Measurements from ENCODE around the gene NOXRED1. TPM values are rescaled to one million over a fixed set of nuclear protein-coding genes. Genes with fewer than 3 reads are reported as not detected.

NOXRED1 gene
- total RNA-seq, 1 experiment from 2014 or later, result 0.58 TPM

- BruUV-seq (replicated peaks), result no TSS peak
- ChIA-PET POLR2A (ENCODE audit: low non-redundant PET) (no interaction called here), CTCF (no interaction called here)
- Histone ChIP-seq H3K27ac (ENCODE audit: low read depth, low read length, poor library complexity, severe bottlenecking) (no peak overlapping the region), H3K9me3 (ENCODE audit: low read depth, low read length, poor library complexity, severe bottlenecking) (no peaks in the 10 kb centered on the region), H3K27me3 (replicated peaks; ENCODE audit: insufficient read depth, low read depth, low read length, poor library complexity) (no peaks in the 10 kb centered on the region), H3K4me3 (ENCODE audit: low read depth, low read length, poor library complexity, severe bottlenecking) (no peak overlapping the region), H3K4me1 (ENCODE audit: insufficient read depth, low read length, poor library complexity, severe bottlenecking) (no peaks in the 10 kb centered on the region), H3K36me3 (ENCODE audit: insufficient read depth, low read length, poor library complexity, severe bottlenecking) (no peaks in the 10 kb centered on the region)
- TF ChIP-seq EZH2 (IDR thresholded peaks at IDR 0.05; ENCODE audit: borderline replicate concordance, low read depth, low read length, poor library complexity, severe bottlenecking) (no peak), CTCF (conservative IDR thresholded peaks at IDR 0.05; ENCODE audit: low read depth, low read length) (no peak)
- DNase-seq (ENCODE audit: low spot score), result no peak
- intact Hi-C loops (cut with micrococcal nuclease; ENCODE audit: unreplicated experiment), result no loop called here
These were observed 17.2 kb downstream of the NOXRED1 start for GRCh38 chr14:77406086-77406485.

DNA sequence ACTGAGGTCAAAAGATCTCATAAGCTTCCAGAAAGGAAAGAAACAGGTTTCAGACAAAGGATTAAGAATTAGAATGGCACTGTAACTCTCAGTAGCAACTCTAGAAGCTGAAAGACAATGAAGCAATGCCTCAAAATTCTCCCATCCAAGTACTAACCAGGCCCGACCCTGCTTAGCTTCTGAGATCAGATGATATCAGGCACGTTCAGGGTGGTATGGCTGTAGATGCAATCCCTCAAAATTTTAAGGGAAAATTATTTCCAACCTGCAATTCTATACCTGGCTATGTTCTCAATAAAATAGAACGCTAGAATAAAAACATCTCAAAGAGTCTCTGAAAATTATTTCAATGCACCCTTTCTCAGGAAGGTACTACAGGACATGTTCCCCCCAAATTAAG is 19.6 kb downstream of the NOXRED1 start:
- intact Hi-C loops (cut with micrococcal nuclease; ENCODE audit: unreplicated experiment), result no loop called here
- Histone ChIP-seq H3K4me1 (ENCODE audit: insufficient read depth, low read length, poor library complexity, severe bottlenecking) (no peaks in the 10 kb centered on the region), H3K4me3 (ENCODE audit: low read depth, low read length, poor library complexity, severe bottlenecking) (no peak overlapping the region), H3K27ac (ENCODE audit: low read depth, low read length, poor library complexity, severe bottlenecking) (no peak overlapping the region), H3K36me3 (ENCODE audit: insufficient read depth, low read length, poor library complexity, severe bottlenecking) (no peaks in the 10 kb centered on the region), H3K27me3 (replicated peaks; ENCODE audit: insufficient read depth, low read depth, low read length, poor library complexity) (no peaks in the 10 kb centered on the region), H3K9me3 (ENCODE audit: low read depth, low read length, poor library complexity, severe bottlenecking) (no peaks in the 10 kb centered on the region)
- BruUV-seq (replicated peaks), result no TSS peak
- no peak for DNase-seq (ENCODE audit: low spot score)
- CTCF ChIA-PET, result no interaction called here
- TF ChIP-seq EZH2 (IDR thresholded peaks at IDR 0.05; ENCODE audit: borderline replicate concordance, low read depth, low read length, poor library complexity, severe bottlenecking), result no peak
- no peak for TF ChIP-seq CTCF (conservative IDR thresholded peaks at IDR 0.05; ENCODE audit: low read depth, low read length)
- POLR2A ChIA-PET (ENCODE audit: low non-redundant PET), result no interaction called here

GRCh38 chr14:77400216-77400615 is 23.1 kb downstream of the NOXRED1 start:
- intact Hi-C loops (cut with micrococcal nuclease; ENCODE audit: unreplicated experiment), result no loop called here
- ChIA-PET POLR2A (ENCODE audit: low non-redundant PET) (interaction anchor here (0.6 kb wide), 1 partner anchor 79 kb away, joined by 17 read pairs; the partner anchor contains the start of genes GSTZ1 and POMT2), CTCF (no interaction called here)
- Histone ChIP-seq H3K27ac (ENCODE audit: low read depth, low read length, poor library complexity, severe bottlenecking) (no peak overlapping the region), H3K9me3 (ENCODE audit: low read depth, low read length, poor library complexity, severe bottlenecking) (no peaks in the 10 kb centered on the region), H3K27me3 (replicated peaks; ENCODE audit: insufficient read depth, low read depth, low read length, poor library complexity) (no peaks in the 10 kb centered on the region), H3K4me1 (ENCODE audit: insufficient read depth, low read length, poor library complexity, severe bottlenecking) (no peaks in the 10 kb centered on the region), H3K36me3 (ENCODE audit: insufficient read depth, low read length, poor library complexity, severe bottlenecking) (no peaks in the 10 kb centered on the region), H3K4me3 (ENCODE audit: low read depth, low read length, poor library complexity, severe bottlenecking) (no peak overlapping the region)
- no TSS peak for BruUV-seq (replicated peaks)
- no peak for TF ChIP-seq CTCF (conservative IDR thresholded peaks at IDR 0.05; ENCODE audit: low read depth, low read length)
- no peak for TF ChIP-seq EZH2 (IDR thresholded peaks at IDR 0.05; ENCODE audit: borderline replicate concordance, low read depth, low read length, poor library complexity, severe bottlenecking)
- DNase-seq (ENCODE audit: low spot score), result no peak

All from A673 (cell line).